ENCODE measurements around the gene PPP1R36. TPM values are rescaled to one million over a fixed set of nuclear protein-coding genes. Genes with fewer than 3 reads are reported as not detected.
A peak's percentile ranks its signal among the peaks of the same experiment; 100 is the strongest.

The PPP1R36 gene
- total and polyA plus RNA-seq, 11 donors: 0.11 to 1.0 (median 0.46) TPM; not detected in 5

DNA sequence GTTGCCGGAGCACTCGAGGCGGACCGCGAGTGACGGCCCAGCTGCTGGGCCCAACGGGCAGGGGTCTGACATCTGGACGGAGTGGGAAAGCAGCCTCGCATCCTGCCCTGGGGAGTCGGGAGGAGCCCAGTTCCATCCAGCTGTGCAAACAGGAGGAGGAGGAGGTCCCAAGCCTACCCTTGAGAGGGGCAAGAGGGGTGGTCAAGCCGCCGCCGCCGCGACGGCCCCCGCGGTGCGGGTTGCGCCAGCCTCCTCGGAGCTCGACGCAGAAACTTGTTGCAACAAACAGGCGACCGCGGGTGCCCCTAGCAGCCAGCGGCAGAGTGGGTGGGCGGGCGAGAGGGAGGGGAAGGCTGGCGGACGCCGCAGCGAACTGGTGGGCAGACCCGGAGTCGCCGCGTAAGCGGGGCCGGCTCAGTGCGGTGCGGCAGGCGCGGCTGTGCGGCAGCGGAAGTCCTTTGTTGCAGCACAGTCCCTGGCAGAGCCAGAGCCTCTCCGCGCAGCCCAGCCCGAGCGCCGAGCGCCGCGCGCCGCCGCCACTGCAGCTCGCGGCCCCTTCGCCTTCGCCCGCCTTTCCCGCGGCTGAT, 45.4 kb upstream of the PPP1R36 start, which contains the start of gene ZBTB1:
TSS of gene ZBTB1 (plus strand) at position 461 of the 587 bp plus-strand sequence. CDS start 16,735 bp downstream, outside the sequence.
- 0 to 1% (median 0%) methylated on average over 17 to 63 of the region's 63 CpGs for WGBS, 4 donors
- Histone ChIP-seq H3K4me3 (peak within 1 kb of the TSS; percentile 68 to 97 (median 89)), H3K36me3 (no peaks in the 10 kb centered on the region), H3K27me3 (no peaks in the 10 kb centered on the region), H3K27ac (peak within 1 kb of the TSS; percentile 96 to 100 (median 98)), H3K9me3 (no peaks in the 10 kb centered on the region), H3K4me1 (peaks cover 8 to 74% (median 61%) of the 10 kb centered on the region in 12 donors)
- ATAC-seq (peak; percentile 23 to 73 (median 62)), DNase-seq (peak; percentile 85 to 94 (median 89))
- TF ChIP-seq, protein P1, sequence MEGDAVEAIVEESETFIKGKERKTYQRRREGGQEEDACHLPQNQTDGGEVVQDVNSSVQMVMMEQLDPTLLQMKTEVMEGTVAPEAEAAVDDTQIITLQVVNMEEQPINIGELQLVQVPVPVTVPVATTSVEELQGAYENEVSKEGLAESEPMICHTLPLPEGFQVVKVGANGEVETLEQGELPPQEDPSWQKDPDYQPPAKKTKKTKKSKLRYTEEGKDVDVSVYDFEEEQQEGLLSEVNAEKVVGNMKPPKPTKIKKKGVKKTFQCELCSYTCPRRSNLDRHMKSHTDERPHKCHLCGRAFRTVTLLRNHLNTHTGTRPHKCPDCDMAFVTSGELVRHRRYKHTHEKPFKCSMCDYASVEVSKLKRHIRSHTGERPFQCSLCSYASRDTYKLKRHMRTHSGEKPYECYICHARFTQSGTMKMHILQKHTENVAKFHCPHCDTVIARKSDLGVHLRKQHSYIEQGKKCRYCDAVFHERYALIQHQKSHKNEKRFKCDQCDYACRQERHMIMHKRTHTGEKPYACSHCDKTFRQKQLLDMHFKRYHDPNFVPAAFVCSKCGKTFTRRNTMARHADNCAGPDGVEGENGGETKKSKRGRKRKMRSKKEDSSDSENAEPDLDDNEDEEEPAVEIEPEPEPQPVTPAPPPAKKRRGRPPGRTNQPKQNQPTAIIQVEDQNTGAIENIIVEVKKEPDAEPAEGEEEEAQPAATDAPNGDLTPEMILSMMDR (IDR thresholded peaks at IDR 0.05): no peak
- peak; percentile 30 to 66 for TF ChIP-seq POLR2A (IDR thresholded peaks at IDR 0.05)
- intact Hi-C loops (cut with DNase I): loop anchor here in 2 of 10 donors (2.0 to 10.0 kb wide), 2 partner anchors 36 to 160 kb away; partner anchors contain the start of gene HSPA2 (in 1 of the 2)

DNA sequence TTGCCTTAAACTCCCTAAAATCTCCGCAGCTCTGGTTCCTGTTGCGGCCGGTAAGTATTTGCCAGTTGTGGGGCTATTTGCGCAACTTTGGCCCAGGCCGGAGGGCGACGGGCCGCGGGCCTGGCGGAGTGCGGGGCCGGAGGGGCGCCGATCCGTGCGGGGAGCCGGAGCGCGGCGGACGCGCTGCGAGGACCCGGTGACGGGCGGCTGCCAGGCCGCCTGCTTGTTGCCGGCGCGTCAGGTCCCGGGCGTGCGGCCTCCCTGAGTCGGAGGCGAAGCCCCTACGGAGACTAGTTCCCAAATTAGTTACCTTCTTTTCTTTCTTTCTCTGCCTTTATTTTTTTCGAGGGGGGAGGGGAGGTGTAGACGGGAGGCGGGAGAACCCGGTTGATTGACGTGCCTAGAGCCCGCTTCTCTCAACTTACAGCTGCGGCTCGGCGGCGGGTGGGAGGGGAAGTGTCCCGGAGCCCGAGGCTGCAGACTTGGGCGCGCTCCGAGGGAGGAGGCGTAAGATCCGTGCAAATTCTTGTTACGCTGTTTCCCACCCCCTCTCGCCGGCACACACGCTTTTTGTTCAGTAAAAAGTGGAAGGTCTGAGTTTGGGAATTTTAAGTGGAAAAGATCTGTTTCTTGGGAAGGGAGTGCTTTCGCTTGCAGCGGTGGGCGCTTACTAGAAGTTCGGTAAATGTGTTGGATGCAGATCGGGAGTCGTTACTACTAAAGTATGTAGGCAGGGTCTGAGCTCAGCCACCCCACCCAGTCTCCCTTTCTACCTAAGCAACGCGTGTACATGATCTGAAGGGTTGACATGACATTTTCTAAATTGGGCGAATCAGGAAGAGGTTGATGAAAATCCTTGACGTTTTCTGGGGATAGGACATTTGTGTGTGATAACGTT, 44.6 kb upstream of the PPP1R36 start:
- Histone ChIP-seq H3K4me1 (peaks cover 8 to 73% (median 60%) of the 10 kb centered on the region in 12 donors), H3K27me3 (no peaks in the 10 kb centered on the region), H3K4me3 (peak overlapping the region; percentile 68 to 97 (median 89)), H3K36me3 (no peaks in the 10 kb centered on the region), H3K27ac (peak overlapping the region; percentile 96 to 100 (median 98)), H3K9me3 (no peaks in the 10 kb centered on the region)
- ATAC-seq (peak; percentile 60 to 71 (median 66)), DNase-seq (peak; percentile 92 to 94 (median 93))
- no peak for TF ChIP-seq POLR2A (IDR thresholded peaks at IDR 0.05)
- TF ChIP-seq, protein P1 (IDR thresholded peaks at IDR 0.05): no peak
- 0 to 1% (median 1%) methylated on average over 44 to 68 of the region's 68 CpGs for WGBS, 4 donors
- intact Hi-C loops (cut with DNase I): loop anchor here in 3 of 10 donors (1.0 to 10.0 kb wide), 3 partner anchors 35 to 160 kb away; partner anchors contain the start of gene HSPA2 (in 2 of the 3)

DNA sequence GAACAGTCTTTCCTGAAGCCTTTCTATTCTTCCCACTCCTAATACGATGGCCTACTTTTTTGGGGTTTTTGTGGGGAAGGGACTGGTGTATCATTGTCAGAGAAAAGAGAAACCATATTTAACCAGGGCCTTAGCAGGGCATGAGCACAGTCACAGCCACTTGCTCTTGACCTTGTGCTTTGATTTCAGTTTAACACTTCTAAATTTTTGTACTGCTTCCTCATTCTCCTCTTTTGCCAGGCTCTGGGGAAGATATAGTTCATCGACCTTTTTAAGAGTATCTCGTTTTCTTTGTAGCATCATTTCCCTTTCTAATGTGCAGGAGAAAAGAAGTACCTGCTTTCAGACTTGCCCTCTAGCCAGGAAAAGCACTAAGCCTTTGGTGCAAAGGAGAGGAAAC, 43.0 kb upstream of the PPP1R36 start:
- ATAC-seq (no peak), DNase-seq (no peak)
- intact Hi-C loops (cut with DNase I): loop anchor here in 1 of 10 donors (10.0 kb wide), 1 partner anchor 162 kb away; no protein-coding TSS in a partner anchor
- TF ChIP-seq, protein P1 (IDR thresholded peaks at IDR 0.05): no peak
- TF ChIP-seq POLR2A (IDR thresholded peaks at IDR 0.05): no peak
- Histone ChIP-seq H3K36me3 (no peaks in the 10 kb centered on the region), H3K4me1 (peaks cover 3 to 73% (median 61%) of the 10 kb centered on the region in 12 donors), H3K27me3 (no peaks in the 10 kb centered on the region), H3K9me3 (no peaks in the 10 kb centered on the region), H3K4me3 (peak overlapping the region in 7 of 12 donors; percentile 80 to 97 (median 90)), H3K27ac (peak overlapping the region in 10 of 12 donors; percentile 13 to 100 (median 98))
- WGBS, 4 donors: 21 to 33% (median 24%) methylated on average over 3 of the region's 3 CpGs

Data from heart left ventricle (tissue), 16 donors.